Measurements from ENCODE around the gene DUS1L.
A peak's percentile ranks its signal among the peaks of the same experiment; 100 is the strongest.

Gene DUS1L

DNA sequence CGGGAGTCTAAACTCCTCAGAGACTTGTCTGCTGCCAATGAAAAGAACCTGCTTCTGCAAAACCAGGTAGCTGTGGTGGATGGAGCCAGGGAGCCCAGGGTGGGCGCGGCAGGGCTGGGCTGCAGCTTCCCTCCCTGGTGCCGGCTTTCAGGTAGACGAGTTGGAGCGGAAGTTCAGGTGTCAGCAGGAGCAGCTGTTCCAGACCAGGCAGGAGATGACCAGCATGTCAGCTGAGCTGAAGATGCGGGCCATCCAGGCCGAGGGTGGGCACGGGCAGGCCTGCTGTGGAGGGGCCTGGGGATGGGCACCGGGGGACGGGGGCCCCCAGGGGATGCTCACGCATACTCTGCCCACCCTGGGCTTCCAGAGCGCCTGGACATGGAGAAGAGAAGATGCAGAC lies 37.4 kb downstream of the DUS1L start:
- no peak for TF ChIP-seq POLR2A (IDR thresholded peaks at IDR 0.05; ENCODE audit: extremely low read depth, insufficient read length)
- TF ChIP-seq MYC (IDR thresholded peaks at IDR 0.05; ENCODE audit: low read depth, low read length) = no peak
- TF ChIP-seq, protein P1, sequence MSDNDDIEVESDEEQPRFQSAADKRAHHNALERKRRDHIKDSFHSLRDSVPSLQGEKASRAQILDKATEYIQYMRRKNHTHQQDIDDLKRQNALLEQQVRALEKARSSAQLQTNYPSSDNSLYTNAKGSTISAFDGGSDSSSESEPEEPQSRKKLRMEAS (IDR thresholded peaks at IDR 0.05; ENCODE audit: low read depth, low read length) = no peak
- TF ChIP-seq, protein P2, sequence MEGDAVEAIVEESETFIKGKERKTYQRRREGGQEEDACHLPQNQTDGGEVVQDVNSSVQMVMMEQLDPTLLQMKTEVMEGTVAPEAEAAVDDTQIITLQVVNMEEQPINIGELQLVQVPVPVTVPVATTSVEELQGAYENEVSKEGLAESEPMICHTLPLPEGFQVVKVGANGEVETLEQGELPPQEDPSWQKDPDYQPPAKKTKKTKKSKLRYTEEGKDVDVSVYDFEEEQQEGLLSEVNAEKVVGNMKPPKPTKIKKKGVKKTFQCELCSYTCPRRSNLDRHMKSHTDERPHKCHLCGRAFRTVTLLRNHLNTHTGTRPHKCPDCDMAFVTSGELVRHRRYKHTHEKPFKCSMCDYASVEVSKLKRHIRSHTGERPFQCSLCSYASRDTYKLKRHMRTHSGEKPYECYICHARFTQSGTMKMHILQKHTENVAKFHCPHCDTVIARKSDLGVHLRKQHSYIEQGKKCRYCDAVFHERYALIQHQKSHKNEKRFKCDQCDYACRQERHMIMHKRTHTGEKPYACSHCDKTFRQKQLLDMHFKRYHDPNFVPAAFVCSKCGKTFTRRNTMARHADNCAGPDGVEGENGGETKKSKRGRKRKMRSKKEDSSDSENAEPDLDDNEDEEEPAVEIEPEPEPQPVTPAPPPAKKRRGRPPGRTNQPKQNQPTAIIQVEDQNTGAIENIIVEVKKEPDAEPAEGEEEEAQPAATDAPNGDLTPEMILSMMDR (IDR thresholded peaks at IDR 0.05; ENCODE audit: low read depth, low read length) = no peak
- no peak overlapping the region for H3K4me3 ChIP-seq (ENCODE audit: low read depth, low read length)
- DNase-seq (ENCODE audit: low read depth) = no peak

DNA sequence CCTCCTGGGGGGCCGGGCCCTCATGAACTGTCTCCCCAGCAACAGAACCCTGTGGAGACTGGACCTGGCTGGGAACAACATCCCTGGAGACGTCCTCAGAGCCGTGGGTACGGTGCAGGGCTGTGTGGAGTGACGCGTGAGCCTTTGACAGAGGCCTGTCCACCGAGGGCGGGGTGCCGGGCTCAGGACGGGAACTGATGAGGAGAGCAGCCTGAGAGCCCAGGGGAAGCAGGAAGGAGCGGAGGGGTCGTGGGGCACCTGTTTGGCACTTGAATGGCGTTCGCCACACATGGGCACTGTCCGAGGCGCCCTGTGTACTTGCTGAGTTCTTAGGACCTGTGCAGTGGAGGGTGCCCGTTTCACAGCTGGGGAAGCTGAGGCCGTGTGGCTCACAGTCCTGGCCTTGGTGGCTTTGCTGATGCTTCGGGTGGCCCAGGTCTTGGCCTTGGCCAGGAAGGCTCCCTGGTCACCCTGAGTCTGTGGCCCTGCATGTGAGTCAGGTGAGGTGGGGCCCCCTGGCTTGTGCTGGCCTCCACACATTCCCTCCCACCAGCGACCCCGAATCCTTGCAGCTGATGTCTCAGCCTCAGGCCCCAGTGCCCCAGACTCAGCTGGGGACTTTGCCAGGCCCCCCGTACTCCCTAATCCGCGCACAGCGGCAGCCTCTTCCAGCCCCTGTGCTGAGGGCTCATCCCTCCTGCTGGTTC lies 40.0 kb downstream of the DUS1L start:
- DNase-seq (ENCODE audit: low read depth) = no peak
- TF ChIP-seq, protein P2 (IDR thresholded peaks at IDR 0.05; ENCODE audit: low read depth, low read length) = no peak
- no peak for TF ChIP-seq POLR2A (IDR thresholded peaks at IDR 0.05; ENCODE audit: extremely low read depth, insufficient read length)
- TF ChIP-seq, protein P1 (IDR thresholded peaks at IDR 0.05; ENCODE audit: low read depth, low read length) = no peak
- no peak for TF ChIP-seq MYC (IDR thresholded peaks at IDR 0.05; ENCODE audit: low read depth, low read length)
- no peak overlapping the region for H3K4me3 ChIP-seq (ENCODE audit: low read depth, low read length)

DNA sequence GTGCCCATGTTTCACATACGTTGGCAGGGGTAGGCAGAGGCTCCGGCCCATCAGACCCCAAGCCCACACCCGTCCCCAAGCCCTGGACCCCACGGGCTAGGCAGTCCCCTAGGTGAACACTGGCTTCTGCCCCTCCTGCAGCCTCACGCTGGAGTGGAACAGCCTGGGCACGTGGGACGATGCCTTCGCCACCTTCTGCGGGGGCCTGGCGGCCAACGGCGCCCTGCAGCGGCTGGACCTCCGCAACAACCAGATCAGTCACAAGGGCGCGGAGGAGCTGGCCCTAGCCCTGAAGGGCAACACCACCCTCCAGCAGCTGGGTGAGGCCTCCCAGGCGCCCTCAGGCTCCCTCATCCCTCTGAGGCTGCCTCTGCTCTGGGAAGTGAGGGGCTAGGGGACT lies 40.7 kb downstream of the DUS1L start:
- H3K4me3 ChIP-seq (ENCODE audit: low read depth, low read length) = no peak overlapping the region
- no peak for DNase-seq (ENCODE audit: low read depth)
- TF ChIP-seq, protein P2 (IDR thresholded peaks at IDR 0.05; ENCODE audit: low read depth, low read length) = no peak
- TF ChIP-seq POLR2A (IDR thresholded peaks at IDR 0.05; ENCODE audit: extremely low read depth, insufficient read length) = no peak
- TF ChIP-seq, protein P1 (IDR thresholded peaks at IDR 0.05; ENCODE audit: low read depth, low read length) = no peak
- no peak for TF ChIP-seq MYC (IDR thresholded peaks at IDR 0.05; ENCODE audit: low read depth, low read length)

DNA sequence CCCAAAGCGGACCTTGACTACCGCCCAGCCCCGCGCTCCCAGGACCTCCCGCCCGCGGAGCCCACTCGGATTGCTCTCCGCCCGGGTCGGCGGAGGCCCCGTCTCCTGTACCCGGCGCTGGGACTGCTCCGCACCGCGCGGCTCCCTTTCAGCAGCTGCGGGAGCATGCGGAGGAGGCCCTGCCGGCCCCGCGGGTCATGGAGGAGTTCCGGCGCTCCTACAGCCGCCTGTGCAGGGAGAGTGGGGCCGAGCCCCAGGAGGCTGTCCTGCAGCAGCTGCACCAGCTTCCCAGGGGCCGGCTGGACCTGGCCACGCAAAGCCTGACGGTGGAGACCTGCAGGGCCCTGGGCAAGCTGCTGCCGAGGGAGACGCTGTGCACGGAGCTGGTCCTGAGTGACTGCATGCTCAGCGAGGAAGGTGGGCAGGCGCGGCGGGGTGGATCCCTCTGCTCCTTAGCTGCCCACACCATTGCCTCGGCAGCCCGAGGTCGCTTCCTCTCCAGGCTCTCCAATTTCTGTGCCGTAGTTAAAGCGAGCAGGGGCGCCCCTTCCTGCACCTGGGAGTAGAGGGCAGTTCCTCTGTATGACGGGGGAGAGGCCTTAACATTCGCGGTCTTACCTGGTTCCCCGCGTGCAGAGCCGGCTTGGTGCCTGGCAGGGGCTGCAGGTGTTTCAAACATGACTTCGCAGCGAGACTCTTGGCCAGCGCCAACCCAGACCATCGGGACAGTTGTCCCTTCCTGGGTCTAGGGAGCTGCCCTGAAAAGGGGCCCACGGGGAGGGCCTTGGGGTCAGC lies 42.0 kb downstream of the DUS1L start:
- no peak for TF ChIP-seq POLR2A (IDR thresholded peaks at IDR 0.05; ENCODE audit: extremely low read depth, insufficient read length)
- TF ChIP-seq, protein P2 (IDR thresholded peaks at IDR 0.05; ENCODE audit: low read depth, low read length) = no peak
- TF ChIP-seq MYC (IDR thresholded peaks at IDR 0.05; ENCODE audit: low read depth, low read length) = no peak
- TF ChIP-seq, protein P1 (IDR thresholded peaks at IDR 0.05; ENCODE audit: low read depth, low read length) = peak; percentile 3; the same call in 1 of the 2 replicates
- peak; percentile 69 for DNase-seq (ENCODE audit: low read depth)
- H3K4me3 ChIP-seq (ENCODE audit: low read depth, low read length) = peak overlapping the region; percentile 61

DNA sequence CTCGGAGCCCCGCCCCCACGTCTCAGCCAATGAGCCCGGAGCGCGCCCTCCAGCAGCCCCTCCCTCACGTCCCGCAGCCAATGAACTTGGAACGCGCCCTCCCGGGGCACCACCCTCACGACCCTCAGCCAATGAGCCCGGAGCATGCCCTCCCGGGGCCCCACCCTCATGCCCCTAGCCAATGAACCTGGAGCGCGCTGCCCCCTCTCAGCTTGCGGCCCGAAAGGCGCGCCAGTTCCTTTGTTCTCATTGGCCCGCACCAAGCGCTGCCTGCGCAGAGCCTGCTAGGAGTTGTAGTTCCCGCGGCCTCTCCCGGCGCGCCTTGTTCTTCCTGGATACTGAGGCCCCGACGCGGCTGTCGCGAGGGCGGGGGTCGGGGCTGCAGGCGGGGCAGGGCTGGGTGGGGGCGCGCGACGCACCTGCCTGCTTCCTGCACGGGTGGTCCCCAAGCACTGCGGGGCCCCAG lies 42.6 kb downstream of the DUS1L start, which contains the start of gene LRRC45:
TSS of gene LRRC45 (plus strand) at position 325 of the 466 bp plus-strand sequence. CDS start 339 bp downstream, outside the sequence.
- peak within 1 kb of the TSS; percentile 84 for H3K4me3 ChIP-seq (ENCODE audit: low read depth, low read length)
- DNase-seq (ENCODE audit: low read depth) = peak; percentile 100
- TF ChIP-seq, protein P1 (IDR thresholded peaks at IDR 0.05; ENCODE audit: low read depth, low read length) = peak; percentile 13; the same call in 1 of the 2 replicates
- TF ChIP-seq POLR2A (IDR thresholded peaks at IDR 0.05; ENCODE audit: extremely low read depth, insufficient read length) = no peak
- TF ChIP-seq MYC (IDR thresholded peaks at IDR 0.05; ENCODE audit: low read depth, low read length) = peak; percentile 7; the same call in 1 of the 2 replicates
